Stimulated activated CD8-positive, alpha-beta memory T cell treated with anti-CD3 and anti-CD28 coated beads, Interleukin-4, amount 100 ng/mL, for 1 hour (primary cell): ENCODE data around the gene ARF5.

Source experiments
- DNase-seq, 2 donors: peaks; one replicate each; pipeline ENCODE4 v3.0.0-alpha.2; 2020; ENCODE audit warnings: low read depth in 2 of 2, low spot score in 1 of 2

Gene ARF5

DNA sequence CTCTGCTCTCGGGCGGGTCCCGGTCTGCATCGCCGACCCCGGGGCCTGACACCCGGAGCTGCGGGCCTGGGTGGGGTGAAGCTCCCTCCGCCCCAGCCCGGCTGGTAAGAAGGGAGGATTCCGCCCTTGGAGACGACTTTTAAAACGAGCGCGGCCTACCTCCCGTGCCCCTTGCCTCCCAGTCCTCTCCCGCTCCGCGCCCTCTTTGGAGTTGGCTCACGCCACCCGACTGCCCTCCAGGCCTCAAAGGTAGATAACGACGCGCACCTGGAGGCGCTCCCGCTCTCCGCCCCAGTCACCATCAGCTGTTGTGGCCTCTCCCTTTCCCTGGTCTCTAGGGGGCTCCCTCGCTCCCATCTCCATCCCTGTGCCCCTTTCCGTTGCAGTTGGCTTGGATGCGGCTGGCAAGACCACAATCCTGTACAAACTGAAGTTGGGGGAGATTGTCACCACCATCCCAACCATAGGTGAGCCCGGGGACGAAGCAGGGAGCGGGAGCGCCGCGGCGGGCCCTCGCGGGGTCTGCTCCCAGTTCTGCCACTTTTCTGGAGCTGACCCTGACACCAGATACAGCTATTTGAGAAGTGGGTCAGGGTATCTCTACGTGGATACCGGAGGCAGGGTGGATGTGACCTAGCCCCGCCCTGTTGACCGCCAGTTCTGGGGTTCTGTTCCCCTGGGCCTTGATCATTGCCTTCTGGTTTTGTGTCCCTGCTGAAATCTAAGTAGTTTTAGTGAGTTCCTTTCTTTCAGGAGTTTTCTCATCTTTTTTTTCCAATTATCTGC is 679 bp downstream of the ARF5 start:
- no peak for DNase-seq

DNA sequence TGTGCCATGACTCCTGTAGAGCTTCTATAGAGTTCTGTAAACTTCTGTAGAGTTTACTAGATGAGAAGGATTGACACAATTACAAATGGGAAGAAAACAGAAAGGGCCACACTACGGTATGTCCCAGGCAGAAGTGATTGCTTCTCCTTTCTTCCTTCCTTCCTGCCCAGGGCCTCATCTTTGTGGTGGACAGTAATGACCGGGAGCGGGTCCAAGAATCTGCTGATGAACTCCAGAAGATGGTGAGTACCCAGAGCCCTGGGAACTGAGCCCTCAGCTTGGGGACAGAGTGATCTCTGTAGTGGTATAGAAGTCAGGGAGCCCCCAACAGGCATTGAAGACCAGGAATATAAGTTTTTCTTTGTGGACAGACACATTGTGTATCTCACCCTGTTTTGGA is 1.7 kb downstream of the ARF5 start:
- no peak for DNase-seq

DNA sequence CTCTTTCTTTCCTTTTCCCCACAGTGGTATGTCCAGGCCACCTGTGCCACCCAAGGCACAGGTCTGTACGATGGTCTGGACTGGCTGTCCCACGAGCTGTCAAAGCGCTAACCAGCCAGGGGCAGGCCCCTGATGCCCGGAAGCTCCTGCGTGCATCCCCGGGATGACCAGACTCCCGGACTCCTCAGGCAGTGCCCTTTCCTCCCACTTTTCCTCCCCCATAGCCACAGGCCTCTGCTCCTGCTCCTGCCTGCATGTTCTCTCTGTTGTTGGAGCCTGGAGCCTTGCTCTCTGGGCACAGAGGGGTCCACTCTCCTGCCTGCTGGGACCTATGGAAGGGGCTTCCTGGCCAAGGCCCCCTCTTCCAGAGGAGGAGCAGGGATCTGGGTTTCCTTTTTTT is 3.0 kb downstream of the ARF5 start:
- DNase-seq, result no peak

DNA sequence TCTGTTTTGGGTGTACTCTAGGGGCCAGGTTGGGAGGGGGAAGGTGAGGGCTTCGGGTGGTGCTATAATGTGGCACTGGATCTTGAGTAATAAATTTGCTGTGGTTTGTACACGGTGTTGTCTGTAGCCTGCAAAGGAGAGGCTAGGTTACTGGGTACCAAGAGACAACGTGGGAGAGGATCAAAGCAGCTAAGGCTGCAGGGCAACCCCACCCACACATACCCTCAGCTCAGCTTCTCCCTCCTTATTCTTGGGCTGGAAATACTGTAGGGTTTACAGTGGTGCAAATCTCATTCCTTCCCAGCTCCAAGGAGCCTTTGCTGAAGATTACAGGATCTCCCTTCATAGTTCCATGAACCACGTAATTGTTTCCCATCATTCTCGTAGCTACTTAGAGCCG is 3.4 kb downstream of the ARF5 start:
- no peak for DNase-seq

DNA sequence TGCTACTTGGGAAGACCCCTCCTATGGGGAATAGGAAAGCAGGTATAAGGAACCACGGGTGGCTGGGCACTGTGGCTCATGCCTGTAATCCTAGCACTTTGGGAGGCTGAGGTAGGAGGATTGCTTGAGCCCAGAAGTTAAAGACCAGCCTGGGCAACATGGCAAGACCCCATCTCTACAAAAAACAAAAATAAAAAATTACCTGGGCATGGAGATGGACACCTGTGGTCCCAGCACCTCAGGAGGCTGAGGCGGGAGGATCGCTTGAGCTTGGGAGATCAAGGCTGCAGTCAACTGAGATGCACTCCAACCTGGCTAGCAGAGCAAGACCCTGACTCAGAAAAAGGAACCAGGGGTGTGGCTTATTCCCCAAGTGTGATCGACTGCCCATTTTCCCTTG is 4.3 kb downstream of the ARF5 start:
- DNase-seq, result no peak

DNA sequence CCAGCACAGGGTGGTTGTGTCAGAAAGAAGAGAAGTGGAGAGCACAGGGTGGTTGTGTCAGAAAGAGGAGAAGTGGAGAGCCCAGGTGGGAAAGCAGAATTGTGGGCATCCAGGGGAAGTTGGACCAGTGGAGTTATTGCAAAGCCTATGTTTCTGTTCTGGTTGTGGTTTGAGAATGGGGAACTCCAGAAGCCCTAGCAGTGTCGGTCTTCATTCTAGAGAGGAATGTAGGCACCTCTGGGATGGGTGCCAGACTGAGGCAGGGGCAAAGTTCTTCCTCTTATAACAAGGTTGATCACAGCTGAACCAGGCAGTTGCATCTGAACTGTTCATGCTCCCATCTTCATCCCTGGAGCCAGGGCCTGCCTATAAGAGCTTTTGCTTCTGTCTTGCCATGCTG is 6.3 kb downstream of the ARF5 start:
- DNase-seq, result no peak

DNA sequence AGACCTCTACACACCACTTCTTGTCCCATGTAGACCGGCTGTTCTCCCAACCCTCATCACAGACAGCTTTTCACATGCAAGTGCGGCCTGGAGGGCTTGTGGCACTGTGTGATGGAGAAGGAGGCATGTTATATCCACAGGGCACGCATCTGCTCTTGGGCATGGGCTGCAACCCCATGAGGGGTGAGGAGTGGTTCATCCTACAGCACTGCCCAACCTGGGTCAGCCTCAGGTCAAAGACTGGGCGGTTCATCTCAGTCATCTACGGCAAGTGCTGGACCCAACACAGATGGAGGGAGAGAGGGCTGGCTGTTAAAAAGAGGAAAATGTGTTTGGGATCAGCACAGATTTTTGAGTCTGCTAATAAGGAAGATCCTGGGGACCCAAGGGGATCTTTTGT is 7.5 kb downstream of the ARF5 start:
- no peak for DNase-seq

DNA sequence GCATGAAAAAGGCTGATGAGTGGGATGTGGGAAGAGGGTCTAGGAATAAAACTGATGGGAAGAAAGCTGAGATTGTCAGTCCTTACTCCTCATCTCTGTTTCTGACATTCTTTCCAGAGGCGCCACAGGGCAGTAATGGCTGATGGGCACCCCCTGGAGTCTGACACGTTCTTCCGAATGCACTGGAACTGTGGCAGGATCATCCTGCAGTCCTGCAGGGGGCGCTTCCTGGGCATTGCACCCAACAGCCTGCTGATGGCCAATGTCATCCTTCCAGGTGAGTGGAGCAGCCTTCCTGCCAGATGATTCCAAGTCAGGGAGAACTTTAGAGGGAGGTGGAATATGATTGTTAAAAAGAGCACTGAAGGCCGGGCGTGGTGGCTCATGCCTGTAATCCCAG is 10.1 kb downstream of the ARF5 start:
- no peak for DNase-seq

DNA sequence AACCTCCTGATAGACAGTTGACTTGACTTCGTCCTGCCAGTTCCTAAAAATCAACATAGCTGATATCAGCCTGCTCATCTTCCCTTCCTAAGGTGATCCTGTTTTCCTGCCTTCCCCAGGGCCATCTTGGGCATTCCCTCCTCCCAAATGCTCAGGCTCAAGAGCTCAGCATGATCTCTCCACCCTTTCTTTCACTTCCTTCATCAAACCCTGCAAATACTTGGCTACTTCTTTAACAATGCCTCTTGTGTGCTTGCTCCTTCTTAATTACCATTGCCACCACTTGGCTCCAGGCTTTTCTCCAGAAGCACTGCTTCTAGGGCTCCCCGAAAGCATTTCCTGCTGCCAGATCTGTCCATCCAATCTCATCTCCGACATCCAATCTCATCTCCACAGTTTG is 12.7 kb downstream of the ARF5 start:
- DNase-seq, result no peak

DNA sequence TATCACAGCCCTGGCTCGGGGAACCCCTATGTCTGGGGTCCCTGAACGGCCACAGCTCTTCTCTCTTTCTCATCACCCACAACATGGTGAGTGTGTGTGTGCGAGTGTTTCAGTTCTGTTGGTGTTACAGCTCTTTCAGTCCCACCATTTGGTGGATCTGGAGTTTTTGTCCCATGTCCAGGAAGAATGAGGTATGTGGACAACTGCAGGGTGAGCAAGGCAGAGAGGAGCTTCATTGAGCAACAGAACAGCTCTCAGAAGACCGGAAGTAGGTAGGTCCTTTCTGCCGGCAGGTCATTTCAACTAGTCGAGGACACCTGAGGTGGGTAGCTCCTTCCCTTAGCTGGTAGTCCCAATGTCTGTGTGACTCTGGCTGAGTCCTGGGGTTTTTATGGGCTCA is 20.2 kb downstream of the ARF5 start:
- no peak for DNase-seq

DNA sequence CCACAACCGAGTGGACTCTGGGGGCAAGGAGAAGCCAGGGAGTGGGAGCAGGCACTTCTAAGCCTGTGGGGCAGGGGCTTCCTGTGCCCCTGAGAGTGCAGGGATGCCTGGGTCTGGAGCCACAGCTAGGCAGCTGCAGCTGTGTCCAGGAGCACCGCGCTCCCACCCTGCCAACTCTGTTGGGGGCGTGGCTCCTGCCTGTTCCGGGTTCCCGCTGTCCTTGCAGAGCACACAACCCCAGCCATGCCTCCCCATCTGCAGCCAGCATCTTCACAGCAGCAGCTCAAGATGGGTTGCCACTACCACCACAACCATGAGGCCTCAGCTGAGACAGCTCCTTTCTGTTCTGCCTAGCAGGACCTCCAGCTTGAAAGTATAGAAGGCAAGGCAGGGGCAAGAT is 21.1 kb downstream of the ARF5 start:
- no peak for DNase-seq

DNA sequence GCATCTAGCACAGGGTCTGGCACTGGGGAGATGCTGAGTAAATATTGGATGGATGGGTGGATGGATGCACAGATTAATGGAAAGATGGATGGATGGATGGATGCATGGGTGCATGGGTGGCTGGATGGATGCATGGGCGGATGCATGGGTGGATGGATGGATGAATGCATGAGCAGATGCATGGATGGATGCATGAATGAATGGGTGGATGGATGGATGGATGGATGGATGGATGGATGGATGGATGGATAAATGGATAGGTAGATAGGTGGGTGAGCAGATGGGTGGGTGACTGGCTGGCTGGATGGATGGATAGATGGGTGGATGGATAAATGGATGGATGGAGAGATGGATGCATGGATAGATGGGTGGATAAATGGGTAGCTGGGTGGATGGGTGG is 24.1 kb downstream of the ARF5 start:
- no peak for DNase-seq

DNA sequence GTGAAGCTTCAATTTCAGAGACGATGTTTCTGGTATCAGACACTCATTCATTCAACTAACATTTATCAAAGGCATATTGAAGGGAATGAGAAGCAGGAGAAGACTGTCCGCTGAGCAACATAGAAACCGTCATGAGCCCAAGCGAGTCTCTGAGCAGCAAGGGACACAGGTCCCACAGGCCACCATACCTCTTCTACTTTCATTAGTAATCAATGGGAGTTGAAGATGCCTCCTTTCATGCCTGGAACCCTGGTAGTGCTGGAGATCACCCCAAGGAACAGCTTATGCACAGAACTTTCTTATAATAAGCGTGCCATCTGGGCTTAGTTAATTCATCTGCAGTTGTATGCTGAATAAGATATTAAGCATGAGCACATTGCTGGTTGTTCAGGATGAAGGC is 28.5 kb downstream of the ARF5 start:
- DNase-seq, result no peak

DNA sequence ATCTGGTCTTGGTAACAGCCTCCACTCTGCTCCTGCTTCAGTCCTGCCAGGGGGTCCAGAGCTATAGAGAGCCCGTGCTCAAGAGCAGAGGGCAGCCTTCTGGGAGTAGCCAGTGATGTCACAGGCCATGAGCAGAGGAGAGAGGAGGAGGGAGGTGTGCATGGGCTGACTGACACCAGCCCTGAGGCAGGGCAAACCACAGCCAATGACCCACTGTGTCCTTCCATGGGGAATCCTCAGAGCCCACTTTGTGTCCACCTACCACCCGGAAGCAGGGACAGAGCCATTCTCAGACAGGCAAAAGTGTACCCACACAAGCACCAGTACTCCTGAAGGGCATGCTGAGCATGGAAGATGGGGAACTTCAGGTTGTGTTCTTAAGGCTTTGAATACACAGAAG is 29.8 kb downstream of the ARF5 start, which contains the start of gene PAX4:
TSS of gene PAX4 (minus strand) at position 101 of the 400 bp plus-strand sequence. CDS start 2,214 bp downstream, outside the sequence.
- no peak for DNase-seq

DNA sequence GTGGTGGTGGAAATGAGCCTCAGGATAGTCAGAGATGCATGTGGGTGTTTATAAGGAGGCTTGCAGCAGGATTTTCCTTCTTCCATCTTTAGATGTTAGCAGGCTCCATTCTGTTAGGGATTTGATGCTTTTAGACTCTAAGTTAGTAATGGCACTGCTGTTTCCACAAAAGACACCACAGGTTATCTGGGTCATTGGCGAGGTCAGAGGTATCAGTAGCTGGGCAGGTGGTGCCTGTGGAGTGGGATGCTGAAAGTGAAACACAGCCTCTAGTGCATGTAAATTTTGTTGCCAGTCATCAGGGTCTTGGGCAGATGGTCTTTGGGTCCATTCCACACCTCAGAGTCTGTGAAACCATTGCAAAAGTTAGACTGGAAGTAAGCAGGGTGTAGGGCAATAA is 30.6 kb downstream of the ARF5 start:
- DNase-seq, result no peak

DNA sequence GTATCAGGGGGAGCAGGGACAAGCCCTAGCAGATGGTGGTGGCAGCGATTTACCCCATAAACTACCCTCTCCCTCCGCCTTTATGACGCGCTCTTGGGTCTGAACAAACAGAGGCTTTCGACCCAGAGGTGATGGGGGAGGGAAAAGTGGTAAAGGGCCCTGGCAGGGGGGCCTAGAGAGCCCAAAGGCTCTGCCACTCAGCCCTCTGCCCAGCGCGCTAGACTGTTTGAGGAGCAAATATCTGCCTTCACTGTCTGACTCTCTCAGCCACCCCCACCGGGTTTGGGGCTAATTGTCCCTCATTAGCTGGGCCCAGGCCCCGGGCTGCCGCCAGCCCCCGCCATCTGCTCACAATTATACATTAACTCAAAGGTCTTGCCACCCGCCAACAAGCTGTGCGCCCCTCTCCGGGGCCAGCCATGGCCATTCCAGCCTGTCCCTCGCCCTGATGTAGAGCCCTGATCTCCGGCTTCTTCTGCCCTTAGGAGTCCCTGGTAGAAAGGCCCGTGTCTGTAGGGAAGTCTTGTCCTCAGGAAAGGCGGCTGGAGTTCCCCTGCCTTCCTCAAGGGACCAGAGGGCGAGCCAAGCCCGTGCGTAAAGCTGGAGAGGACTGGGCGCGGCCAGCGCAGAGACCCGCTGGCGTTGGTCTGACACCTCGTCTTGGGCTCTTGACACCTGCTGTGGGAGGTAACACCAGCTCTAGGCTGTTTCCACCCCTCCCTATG is 31.6 kb downstream of the ARF5 start:
- no peak for DNase-seq

DNA sequence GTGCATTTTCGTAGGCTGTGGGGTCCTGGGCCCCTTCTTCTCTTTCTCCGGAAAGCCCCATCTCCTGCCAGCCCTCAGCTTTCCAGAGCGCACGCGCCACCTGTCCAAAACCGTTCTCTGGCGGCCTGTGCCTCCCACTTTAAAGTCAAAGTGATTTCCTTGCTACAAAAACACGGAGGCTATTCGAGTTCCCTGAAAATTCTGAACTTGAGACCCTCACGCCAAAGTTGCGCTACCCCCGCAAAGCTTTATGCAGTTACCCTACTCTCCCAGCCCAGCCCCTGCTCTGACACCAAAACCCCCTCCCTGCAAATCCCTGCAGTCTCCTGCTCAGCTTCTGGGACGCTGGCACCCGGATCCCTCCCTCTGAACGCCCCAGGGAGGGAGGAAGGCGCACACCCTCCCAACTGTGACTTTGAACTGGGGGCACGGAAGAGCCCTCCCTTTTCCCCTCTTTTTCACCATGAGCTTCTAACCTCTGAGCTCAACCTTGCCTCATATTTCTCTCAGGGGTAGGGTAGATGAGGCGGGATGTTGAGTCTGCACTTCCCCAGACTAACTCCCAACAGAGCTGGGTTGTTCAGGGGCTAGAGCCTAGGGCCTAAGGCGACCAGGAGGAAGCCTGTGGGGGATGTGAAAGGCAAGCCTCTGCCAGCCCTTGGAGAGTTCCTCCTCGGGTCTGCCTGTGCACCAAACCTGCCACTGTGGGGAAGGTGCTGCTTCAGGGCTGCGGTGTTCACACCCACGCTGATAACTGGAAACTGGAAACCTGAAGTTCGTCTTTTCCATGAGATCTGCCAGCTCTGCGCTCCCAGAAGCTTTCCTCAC is 32.4 kb downstream of the ARF5 start:
- no peak for DNase-seq

DNA sequence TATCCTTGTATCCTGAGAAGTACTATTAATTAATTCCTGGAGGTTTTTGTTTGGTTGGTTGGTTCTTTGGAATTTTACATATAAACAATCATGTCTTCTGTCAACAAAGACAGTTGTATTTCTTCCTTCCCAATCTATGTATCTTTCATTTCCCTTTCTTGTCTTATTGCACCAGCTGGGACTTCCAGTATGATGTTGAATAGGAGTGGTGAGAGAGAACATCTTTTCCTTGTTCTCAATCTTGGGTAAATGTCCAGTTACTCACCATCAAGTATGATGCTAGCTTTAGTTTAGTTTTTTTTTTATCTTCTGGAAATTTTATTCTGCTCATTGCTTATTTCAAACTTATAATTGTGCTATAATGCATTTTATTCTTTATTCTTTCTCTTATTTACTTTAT is 37.1 kb downstream of the ARF5 start:
- DNase-seq, result no peak

DNA sequence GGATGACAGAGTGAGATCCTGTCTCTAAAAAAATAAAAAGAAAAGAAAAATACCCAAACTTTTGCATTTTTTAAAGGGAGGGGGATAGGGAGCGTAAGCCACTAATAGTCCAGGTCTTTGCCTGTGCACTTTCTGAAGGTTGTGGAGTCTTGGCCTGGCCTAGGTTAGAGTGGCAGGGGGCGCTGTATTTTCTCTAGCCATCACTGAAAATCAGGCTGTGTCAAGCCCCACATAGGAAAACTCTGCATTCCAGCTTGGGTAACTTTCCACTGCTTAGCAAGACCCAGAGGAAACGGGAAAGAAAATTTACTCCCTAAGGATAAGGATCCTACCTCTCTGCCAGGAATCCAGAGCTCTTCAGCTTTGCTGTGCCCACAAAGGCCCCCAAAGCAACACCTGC is 40.2 kb downstream of the ARF5 start:
- DNase-seq, result no peak

DNA sequence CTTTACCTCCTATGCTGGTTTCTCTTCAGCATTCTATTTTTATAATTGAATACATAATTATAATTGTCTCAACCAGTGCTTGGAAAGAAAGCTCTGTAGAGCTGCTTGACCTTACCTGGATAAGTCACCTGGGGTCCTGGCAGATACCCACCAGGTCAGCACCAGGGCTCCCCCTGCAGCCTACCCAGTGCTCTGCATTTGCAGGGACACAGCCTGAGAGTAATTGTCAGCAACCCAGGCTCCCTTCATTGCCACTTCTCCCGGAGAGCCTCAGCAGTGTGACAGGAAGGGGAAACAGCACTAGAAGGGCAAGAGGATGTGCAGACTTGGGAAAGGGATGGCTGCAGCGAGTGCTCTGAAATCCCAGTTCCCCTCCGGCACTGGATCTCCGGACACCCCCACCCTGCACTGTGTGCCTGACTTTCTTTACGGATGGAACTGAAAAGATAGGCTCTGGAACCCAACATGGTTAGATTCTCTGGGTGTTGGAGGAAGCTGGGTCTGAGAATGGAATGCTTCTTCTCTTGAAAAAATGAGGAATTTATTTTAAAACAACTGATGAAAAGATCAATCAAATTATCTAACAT is 41.1 kb downstream of the ARF5 start:
- DNase-seq, result no peak

DNA sequence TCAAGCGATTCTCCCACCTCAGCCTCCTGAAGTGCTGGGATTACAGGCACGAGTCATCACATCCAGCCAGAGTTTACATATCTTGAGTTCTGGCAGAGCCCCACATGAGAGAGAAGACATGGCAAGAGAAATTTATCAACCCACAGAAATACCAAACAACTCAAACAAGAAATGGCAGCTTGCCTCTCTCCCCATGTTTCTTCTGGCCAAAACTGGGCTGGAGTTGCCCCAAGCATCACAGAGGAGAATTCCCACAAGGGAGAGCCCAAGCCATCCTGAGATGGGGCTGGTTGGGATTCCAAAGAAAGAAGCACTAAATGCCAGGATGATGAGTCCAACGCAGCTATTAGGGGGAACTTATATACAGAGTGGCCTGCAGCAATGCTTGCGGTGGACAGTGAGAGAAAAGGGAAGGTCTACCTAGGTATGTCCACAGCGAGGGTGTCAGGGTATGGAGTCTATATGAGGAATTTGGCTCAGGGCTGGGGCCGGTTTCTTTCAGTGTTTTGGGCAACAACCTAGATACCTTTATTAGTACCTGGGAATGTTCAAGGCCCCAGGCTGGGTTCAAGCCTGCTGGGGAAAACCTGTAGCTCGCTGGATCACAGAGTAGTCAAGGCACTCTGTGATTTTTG is 44.2 kb downstream of the ARF5 start:
- no peak for DNase-seq
